HepG2 (cell line): ENCODE data around the gene MAPK8IP1. TPM values are rescaled to one million over a fixed set of nuclear protein-coding genes. Genes with fewer than 3 reads are reported as not detected.

Source experiments
- FOXP1 ChIP-seq, 2 experiments: fragments of 450-650 bp in 1 of 2; IDR thresholded peaks; 2 replicates each; pipeline ENCODE4 v1.6.1; 2017 to 2018; ENCODE audit warnings: antibody characterized with exemption in 1 of 2
- HCFC1 ChIP-seq: fragments of 150-350 bp; IDR thresholded peaks from 2 replicates; pipeline ENCODE4 v1.6.1; 2014; ENCODE audit warnings: low read depth, low read length
- MZF1 ChIP-seq: sonication (generic); formaldehyde crosslinking; IDR thresholded peaks from 2 replicates; pipeline ENCODE4 v1.8.1; 2023; ENCODE audit warnings: mild to moderate bottlenecking, missing genetic modification reagents, borderline replicate concordance
- NFIB ChIP-seq: sonication (generic); formaldehyde crosslinking; IDR thresholded peaks from 2 replicates; pipeline ENCODE4 v1.9.0; 2021; ENCODE audit warnings: missing genetic modification reagents, mild to moderate bottlenecking, borderline replicate concordance
- NR2F1 ChIP-seq, 2 experiments: fragments of 450-650 bp in 1 of 2; formaldehyde crosslinking in 1 of 2; IDR thresholded peaks; 2 replicates each; pipeline versions ENCODE4 v1.5.0 to v1.6.1; 2016 to 2020; ENCODE audit warnings: mild to moderate bottlenecking in 1 of 2, missing compliant biosample characterization in 1 of 2, missing genetic modification reagents in 1 of 2, moderate library complexity in 1 of 2
- POLR2A ChIP-seq, 2 experiments: IDR thresholded peaks; 2 replicates each; pipeline ENCODE4 v1.6.1; 2011; ENCODE audit warnings: low read depth in 2 of 2, low read length in 2 of 2, mild to moderate bottlenecking in 1 of 2, moderate library complexity in 1 of 2; ENCODE audit not compliant: insufficient read depth in 1 of 2
- REL ChIP-seq: sonication (generic); formaldehyde crosslinking; conservative IDR thresholded peaks from 2 replicates; pipeline ENCODE4 v1.8.0; 2022; ENCODE audit warnings: mild to moderate bottlenecking, missing genetic modification reagents, moderate library complexity
- RFXAP ChIP-seq: sonication (generic); formaldehyde crosslinking; IDR thresholded peaks from 2 replicates; pipeline ENCODE4 v1.4.0; 2020; ENCODE audit warnings: missing genetic modification reagents, borderline replicate concordance
- SPEN ChIP-seq: sonication (generic); formaldehyde crosslinking; IDR thresholded peaks from 2 replicates; pipeline ENCODE4 v1.5.1; 2020; ENCODE audit warnings: low read depth, mild to moderate bottlenecking, missing genetic modification reagents
- SRSF1 ChIP-seq: fragments of 200-400 bp; formaldehyde crosslinking; optimal IDR thresholded peaks from 2 replicates; pipeline ENCODE3; 2017; ENCODE audit warnings: mild to moderate bottlenecking, low read depth, low read length, moderate library complexity
- SYNCRIP ChIP-seq: fragments of 200-400 bp; formaldehyde crosslinking; IDR thresholded peaks from 2 replicates; pipeline ENCODE4 v1.6.1; 2018; ENCODE audit warnings: mild to moderate bottlenecking, low read depth, low read length; ENCODE audit not compliant: insufficient read depth
- ZFP90 ChIP-seq: sonication (generic); formaldehyde crosslinking; IDR thresholded peaks from 2 replicates; pipeline ENCODE4 v1.8.0; 2022; ENCODE audit warnings: missing genetic modification reagents, mild to moderate bottlenecking, inconsistent platforms, borderline replicate concordance
- ZKSCAN5 ChIP-seq: sonication (generic); formaldehyde crosslinking; IDR thresholded peaks from 2 replicates; pipeline ENCODE4 v1.5.1; 2020; ENCODE audit warnings: mild to moderate bottlenecking, missing genetic modification reagents
- ZNF180 ChIP-seq: sonication (generic); formaldehyde crosslinking; IDR thresholded peaks from 2 replicates; pipeline ENCODE4 v1.4.0; 2020; ENCODE audit warnings: low read depth, missing genetic modification reagents, borderline replicate concordance
- ZNF230 ChIP-seq: sonication (generic); formaldehyde crosslinking; IDR thresholded peaks from 2 replicates; pipeline ENCODE4 v1.4.0; 2020; ENCODE audit warnings: mild to moderate bottlenecking, missing genetic modification reagents
- ZNF235 ChIP-seq: sonication (generic); formaldehyde crosslinking; IDR thresholded peaks from 2 replicates; pipeline ENCODE4 v1.8.1; 2023; ENCODE audit warnings: mild to moderate bottlenecking, missing genetic modification reagents, borderline replicate concordance
- ZNF264 ChIP-seq: sonication (generic); formaldehyde crosslinking; IDR thresholded peaks from 2 replicates; pipeline ENCODE4 v1.4.0; 2020; ENCODE audit warnings: missing genetic modification reagents
- ZNF350 ChIP-seq: sonication (generic); formaldehyde crosslinking; IDR thresholded peaks from 2 replicates; pipeline ENCODE4 v1.4.0; 2020; ENCODE audit warnings: mild to moderate bottlenecking, low read depth, missing genetic modification reagents, borderline replicate concordance
- ZNF768 ChIP-seq: sonication (generic); formaldehyde crosslinking; IDR thresholded peaks from 2 replicates; pipeline ENCODE4 v1.4.0; 2020; ENCODE audit warnings: missing genetic modification reagents
- ZNF773 ChIP-seq: sonication (generic); formaldehyde crosslinking; IDR thresholded peaks from 2 replicates; pipeline ENCODE4 v1.4.0; 2020; ENCODE audit warnings: missing genetic modification reagents, borderline replicate concordance
- polyA plus RNA-seq, 8 experiments: library from polyadenylated mRNA; depleted of rRNA in 3 of 8; stranded (reverse) in 7 of 8; unstranded in 1 of 8; fragments of >200 nt; fragmentation: Illumina TruSeq in 4 of 8; extraction: Trizol in 4 of 8; gene quantifications; 2 replicates each; pipeline versions ENCODE4 v1.2.1 to v1.2.3, GENCODE V29; 2011 to 2016; ENCODE audit warnings: low read depth in 4 of 8, missing spikeins in 1 of 8, mixed read lengths in 1 of 8; ENCODE audit not compliant: insufficient read depth in 1 of 8
- total RNA-seq, 5 experiments: library from RNA; depleted of rRNA; stranded (reverse); fragments of >200 nt; fragmentation: Illumina TruSeq; extraction: Trizol; gene quantifications; 2 replicates each; pipeline ENCODE4 v1.2.3, GENCODE V29; 2016; ENCODE audit warnings: low read depth in 1 of 5
- TF ChIP-seq, protein P1 (sequence below): sonication (generic); formaldehyde crosslinking; IDR thresholded peaks from 2 replicates; pipeline ENCODE4 v1.4.0; 2020; ENCODE audit warnings: missing genetic modification reagents, borderline replicate concordance
- TF ChIP-seq, protein P2 (sequence below): sonication (generic); formaldehyde crosslinking; IDR thresholded peaks from 2 replicates; pipeline ENCODE4 v1.4.0; 2020; ENCODE audit warnings: missing genetic modification reagents, borderline replicate concordance
- TF ChIP-seq, protein P3 (sequence below): sonication (generic); formaldehyde crosslinking; IDR thresholded peaks from 2 replicates; pipeline ENCODE4 v1.5.1; 2020; ENCODE audit warnings: mild to moderate bottlenecking, moderate library complexity, missing genetic modification reagents

Gene MAPK8IP1
- total and polyA plus RNA-seq, 2 of the 13 experiments (the other 11 are each of a cell fraction or from before 2014, with no cell fraction given): 2.2 to 4.2 TPM

DNA sequence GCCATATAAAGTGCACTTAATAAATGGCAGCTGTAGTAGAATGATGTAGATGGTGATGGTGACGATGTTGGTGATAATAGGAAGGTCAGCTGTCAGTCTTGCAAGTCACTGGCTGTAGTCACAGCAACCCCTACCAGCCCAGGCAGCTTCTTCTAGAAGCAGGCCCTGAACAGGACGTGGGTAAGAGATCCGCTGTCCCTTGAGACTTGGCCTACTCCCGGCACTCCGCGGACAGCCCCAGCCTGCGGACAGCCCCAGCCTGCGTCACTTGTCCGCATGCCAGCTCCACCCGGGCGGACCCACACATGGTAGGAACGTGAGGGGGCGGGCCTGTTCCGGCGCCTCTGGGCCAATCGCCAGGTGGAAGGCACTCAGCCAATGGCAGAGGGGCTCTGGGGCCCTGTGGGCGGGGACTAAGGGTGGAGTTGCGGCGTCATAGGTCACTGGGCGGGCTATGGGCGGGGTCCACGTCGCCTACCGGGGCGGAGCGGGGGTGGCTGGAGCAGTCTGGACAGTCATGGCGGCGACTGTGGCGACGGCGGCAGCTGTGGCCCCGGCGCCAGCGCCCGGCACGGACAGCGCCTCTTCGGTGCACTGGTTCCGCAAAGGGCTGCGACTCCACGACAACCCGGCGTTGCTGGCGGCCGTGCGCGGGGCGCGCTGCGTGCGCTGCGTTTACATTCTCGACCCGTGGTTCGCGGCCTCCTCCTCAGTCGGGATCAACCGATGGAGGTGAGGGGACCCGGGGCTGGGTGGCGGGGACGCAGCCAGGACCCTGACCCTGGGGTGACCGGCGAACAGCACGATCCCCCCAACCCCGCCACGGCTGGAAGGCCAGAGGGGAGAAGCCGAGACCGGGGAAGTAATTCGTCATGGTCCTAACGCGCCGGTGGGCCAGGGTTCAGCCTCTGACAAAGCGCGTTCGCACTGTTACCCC, 38.2 kb upstream of the MAPK8IP1 start, which contains the start of gene CRY2 (continued):
- TF ChIP-seq MZF1 (CRISPR knock-in tag): no peak
- no peak for TF ChIP-seq ZNF180 (CRISPR knock-in tag)
- TF ChIP-seq, protein P1, sequence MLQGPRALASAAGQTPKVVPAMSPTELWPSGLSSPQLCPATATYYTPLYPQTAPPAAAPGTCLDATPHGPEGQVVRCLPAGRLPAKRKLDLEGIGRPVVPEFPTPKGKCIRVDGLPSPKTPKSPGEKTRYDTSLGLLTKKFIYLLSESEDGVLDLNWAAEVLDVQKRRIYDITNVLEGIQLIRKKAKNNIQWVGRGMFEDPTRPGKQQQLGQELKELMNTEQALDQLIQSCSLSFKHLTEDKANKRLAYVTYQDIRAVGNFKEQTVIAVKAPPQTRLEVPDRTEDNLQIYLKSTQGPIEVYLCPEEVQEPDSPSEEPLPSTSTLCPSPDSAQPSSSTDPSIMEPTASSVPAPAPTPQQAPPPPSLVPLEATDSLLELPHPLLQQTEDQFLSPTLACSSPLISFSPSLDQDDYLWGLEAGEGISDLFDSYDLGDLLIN (CRISPR knock-in tag): no peak; the same call in 1 of the 2 replicates
- TF ChIP-seq ZNF230 (CRISPR knock-in tag): no peak
- TF ChIP-seq NR2F1 (CRISPR knock-in tag; IDR thresholded peaks at IDR 0.05): 0 out of 4 replicates have a peak, but pooled peaks of 1 of the 2 experiments have one; percentile 11
- TF ChIP-seq POLR2A (IDR thresholded peaks at IDR 0.05; ENCODE audit: insufficient read depth in 1 of 2, low read depth in 2 of 2, low read length in 2 of 2): peak; percentile 93 to 97
- TF ChIP-seq, protein P2, sequence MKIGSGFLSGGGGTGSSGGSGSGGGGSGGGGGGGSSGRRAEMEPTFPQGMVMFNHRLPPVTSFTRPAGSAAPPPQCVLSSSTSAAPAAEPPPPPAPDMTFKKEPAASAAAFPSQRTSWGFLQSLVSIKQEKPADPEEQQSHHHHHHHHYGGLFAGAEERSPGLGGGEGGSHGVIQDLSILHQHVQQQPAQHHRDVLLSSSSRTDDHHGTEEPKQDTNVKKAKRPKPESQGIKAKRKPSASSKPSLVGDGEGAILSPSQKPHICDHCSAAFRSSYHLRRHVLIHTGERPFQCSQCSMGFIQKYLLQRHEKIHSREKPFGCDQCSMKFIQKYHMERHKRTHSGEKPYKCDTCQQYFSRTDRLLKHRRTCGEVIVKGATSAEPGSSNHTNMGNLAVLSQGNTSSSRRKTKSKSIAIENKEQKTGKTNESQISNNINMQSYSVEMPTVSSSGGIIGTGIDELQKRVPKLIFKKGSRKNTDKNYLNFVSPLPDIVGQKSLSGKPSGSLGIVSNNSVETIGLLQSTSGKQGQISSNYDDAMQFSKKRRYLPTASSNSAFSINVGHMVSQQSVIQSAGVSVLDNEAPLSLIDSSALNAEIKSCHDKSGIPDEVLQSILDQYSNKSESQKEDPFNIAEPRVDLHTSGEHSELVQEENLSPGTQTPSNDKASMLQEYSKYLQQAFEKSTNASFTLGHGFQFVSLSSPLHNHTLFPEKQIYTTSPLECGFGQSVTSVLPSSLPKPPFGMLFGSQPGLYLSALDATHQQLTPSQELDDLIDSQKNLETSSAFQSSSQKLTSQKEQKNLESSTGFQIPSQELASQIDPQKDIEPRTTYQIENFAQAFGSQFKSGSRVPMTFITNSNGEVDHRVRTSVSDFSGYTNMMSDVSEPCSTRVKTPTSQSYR (CRISPR knock-in tag): no peak
- TF ChIP-seq ZNF264 (CRISPR knock-in tag): 0 out of 2 replicates have a peak, but pooled peaks have one; percentile 57
- no peak for TF ChIP-seq FOXP1 (IDR thresholded peaks at IDR 0.05)
- no peak for TF ChIP-seq FOXP1 (CRISPR knock-in tag; IDR thresholded peaks at IDR 0.05)
- TF ChIP-seq ZNF768 (CRISPR knock-in tag): peak; percentile 67; the same call in 1 of the 2 replicates
- TF ChIP-seq NFIB (CRISPR knock-in tag): 0 out of 2 replicates have a peak, but pooled peaks have one; percentile 78
- no peak for TF ChIP-seq HCFC1
- TF ChIP-seq ZNF773 (CRISPR knock-in tag): no peak
- TF ChIP-seq ZNF350 (CRISPR knock-in tag): peak; percentile 52
- TF ChIP-seq ZFP90 (CRISPR knock-in tag): peak; percentile 78; the same call in 1 of the 2 replicates
- TF ChIP-seq SYNCRIP: no peak
- TF ChIP-seq, protein P3, sequence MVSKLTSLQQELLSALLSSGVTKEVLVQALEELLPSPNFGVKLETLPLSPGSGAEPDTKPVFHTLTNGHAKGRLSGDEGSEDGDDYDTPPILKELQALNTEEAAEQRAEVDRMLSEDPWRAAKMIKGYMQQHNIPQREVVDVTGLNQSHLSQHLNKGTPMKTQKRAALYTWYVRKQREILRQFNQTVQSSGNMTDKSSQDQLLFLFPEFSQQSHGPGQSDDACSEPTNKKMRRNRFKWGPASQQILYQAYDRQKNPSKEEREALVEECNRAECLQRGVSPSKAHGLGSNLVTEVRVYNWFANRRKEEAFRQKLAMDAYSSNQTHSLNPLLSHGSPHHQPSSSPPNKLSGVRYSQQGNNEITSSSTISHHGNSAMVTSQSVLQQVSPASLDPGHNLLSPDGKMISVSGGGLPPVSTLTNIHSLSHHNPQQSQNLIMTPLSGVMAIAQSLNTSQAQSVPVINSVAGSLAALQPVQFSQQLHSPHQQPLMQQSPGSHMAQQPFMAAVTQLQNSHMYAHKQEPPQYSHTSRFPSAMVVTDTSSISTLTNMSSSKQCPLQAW (CRISPR knock-in tag): peak; percentile 72
- no peak for TF ChIP-seq ZNF235
- no peak for TF ChIP-seq SRSF1
- peak; percentile 75 for TF ChIP-seq SPEN
- peak; percentile 78; the same call in 1 of the 2 replicates for TF ChIP-seq RFXAP (CRISPR knock-in tag)
- no peak for TF ChIP-seq ZKSCAN5 (CRISPR knock-in tag)
- peak; percentile 84; the same call in 1 of the 2 replicates for TF ChIP-seq REL
